HG02840 (cell line): ENCODE data around the gene TMEM87B.
"Not testable (repeated sequence)": the region's sequence is repeated elsewhere in the genome, so short reads cannot be mapped to it uniquely, and the experiment has no call there.

Experiments
- ATAC-seq: cut with Tn5 transposase; IDR thresholded peaks from one replicate; pipeline ENCODE4 v1.9.1; 2021; ENCODE audit warnings: mild to moderate bottlenecking, moderate library complexity, moderate number of reproducible peaks; ENCODE audit not compliant: unreplicated experiment, low FRiP score

Gene TMEM87B

GRCh38 chr2:112113354-112113753, 58.3 kb downstream of the TMEM87B start:
- ATAC-seq, result not testable (repeated sequence)

- ATAC-seq, result no peak
Observed at GRCh38 chr2:112118148-112118547, 63.1 kb downstream of the TMEM87B start.

- ATAC-seq, result no peak
Observed at GRCh38 chr2:112121682-112122254, 66.7 kb downstream of the TMEM87B start.

- no peak for ATAC-seq
Observed at GRCh38 chr2:112129060-112129459, 74.0 kb downstream of the TMEM87B start.

- no peak for ATAC-seq
Observed at GRCh38 chr2:112133344-112133743, 78.3 kb downstream of the TMEM87B start.

- no peak for ATAC-seq
Observed at GRCh38 chr2:112134120-112134519, 79.1 kb downstream of the TMEM87B start.

GRCh38 chr2:112136096-112136495, 81.0 kb downstream of the TMEM87B start:
- no peak for ATAC-seq

GRCh38 chr2:112137516-112138158, 82.6 kb downstream of the TMEM87B start:
- no peak for ATAC-seq

GRCh38 chr2:112138159-112139032, 83.3 kb downstream of the TMEM87B start, which contains the start of gene FBLN7:
Gene FBLN7, plus strand, starts transcription at chr2:112138385. Its CDS starts 271 bp downstream, at chr2:112138656.
- no peak for ATAC-seq

- not testable (repeated sequence) for ATAC-seq
Observed at GRCh38 chr2:112139033-112139614, 84.1 kb downstream of the TMEM87B start.

GRCh38 chr2:112139661-112140204, 84.7 kb downstream of the TMEM87B start:
- not testable (repeated sequence) for ATAC-seq

- no peak for ATAC-seq
Observed at GRCh38 chr2:112140205-112140802, 85.2 kb downstream of the TMEM87B start.

- no peak for ATAC-seq
Observed at GRCh38 chr2:112140899-112141625, 86.0 kb downstream of the TMEM87B start.

GRCh38 chr2:112141626-112142007, 86.5 kb downstream of the TMEM87B start:
- no peak for ATAC-seq

GRCh38 chr2:112142525-112143078, 87.5 kb downstream of the TMEM87B start:
- ATAC-seq, result no peak

- no peak for ATAC-seq
Observed at GRCh38 chr2:112143150-112143549, 88.1 kb downstream of the TMEM87B start.

GRCh38 chr2:112144966-112145365, 89.9 kb downstream of the TMEM87B start:
- ATAC-seq, result no peak

GRCh38 chr2:112147382-112148168, 92.5 kb downstream of the TMEM87B start:
- ATAC-seq, result no peak

GRCh38 chr2:112148477-112148876, 93.4 kb downstream of the TMEM87B start:
- ATAC-seq, result no peak
